ENCODE measurements around the gene CTNNAL1.

The CTNNAL1 gene

GRCh38 chr9:108919517-108919916 is 93.8 kb downstream of the CTNNAL1 start:
- TF ChIP-seq, protein P1, sequence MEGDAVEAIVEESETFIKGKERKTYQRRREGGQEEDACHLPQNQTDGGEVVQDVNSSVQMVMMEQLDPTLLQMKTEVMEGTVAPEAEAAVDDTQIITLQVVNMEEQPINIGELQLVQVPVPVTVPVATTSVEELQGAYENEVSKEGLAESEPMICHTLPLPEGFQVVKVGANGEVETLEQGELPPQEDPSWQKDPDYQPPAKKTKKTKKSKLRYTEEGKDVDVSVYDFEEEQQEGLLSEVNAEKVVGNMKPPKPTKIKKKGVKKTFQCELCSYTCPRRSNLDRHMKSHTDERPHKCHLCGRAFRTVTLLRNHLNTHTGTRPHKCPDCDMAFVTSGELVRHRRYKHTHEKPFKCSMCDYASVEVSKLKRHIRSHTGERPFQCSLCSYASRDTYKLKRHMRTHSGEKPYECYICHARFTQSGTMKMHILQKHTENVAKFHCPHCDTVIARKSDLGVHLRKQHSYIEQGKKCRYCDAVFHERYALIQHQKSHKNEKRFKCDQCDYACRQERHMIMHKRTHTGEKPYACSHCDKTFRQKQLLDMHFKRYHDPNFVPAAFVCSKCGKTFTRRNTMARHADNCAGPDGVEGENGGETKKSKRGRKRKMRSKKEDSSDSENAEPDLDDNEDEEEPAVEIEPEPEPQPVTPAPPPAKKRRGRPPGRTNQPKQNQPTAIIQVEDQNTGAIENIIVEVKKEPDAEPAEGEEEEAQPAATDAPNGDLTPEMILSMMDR (IDR thresholded peaks at IDR 0.05; ENCODE audit: control extremely low read depth, extremely low read depth, low read depth, missing control alignments), result no peak
- no peak for DNase-seq (ENCODE audit: extremely low spot score)
- POLR2A ChIA-PET, result no interaction called here
- CTCF ChIA-PET, result no interaction called here

DNA sequence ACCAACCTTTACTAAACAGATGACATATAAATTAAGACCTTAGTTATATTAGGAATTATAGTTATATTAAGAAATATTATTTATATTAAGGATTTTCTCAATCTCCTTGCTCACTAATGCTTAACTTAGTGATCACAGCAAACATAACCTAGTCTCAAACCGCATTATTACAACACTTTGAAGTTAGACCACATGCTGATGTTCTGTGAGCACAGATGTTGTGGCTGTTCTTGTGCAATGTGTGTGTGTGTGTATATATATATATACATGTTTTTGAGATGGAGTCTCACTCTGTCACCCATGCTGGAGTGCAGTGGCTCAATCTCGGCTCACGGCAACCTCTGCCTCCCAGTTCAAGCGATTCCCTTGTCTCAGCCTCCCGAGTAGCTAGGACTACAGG is 99.9 kb downstream of the CTNNAL1 start:
- CTCF ChIA-PET, result no interaction called here

GRCh38 chr9:108911820-108912219 is 101.5 kb downstream of the CTNNAL1 start:
- POLR2A ChIA-PET, result interaction anchor here (0.7 kb wide), 1 partner anchor 242 kb away, joined by 7 read pairs; no protein-coding TSS in a partner anchor
- no peak for DNase-seq (ENCODE audit: extremely low spot score)
- TF ChIP-seq, protein P1 (IDR thresholded peaks at IDR 0.05; ENCODE audit: control extremely low read depth, extremely low read depth, low read depth, missing control alignments), result no peak
- CTCF ChIA-PET, result interaction anchor here (0.7 kb wide), 1 partner anchor 15 kb away, joined by 3 read pairs; no protein-coding TSS in a partner anchor

More for the DNA sequence above, 99.9 kb downstream of the CTNNAL1 start:
- POLR2A ChIA-PET, result no interaction called here
- TF ChIP-seq, protein P1 (IDR thresholded peaks at IDR 0.05; ENCODE audit: control extremely low read depth, extremely low read depth, low read depth, missing control alignments), result no peak
- no peak for DNase-seq (ENCODE audit: extremely low spot score)

DNA sequence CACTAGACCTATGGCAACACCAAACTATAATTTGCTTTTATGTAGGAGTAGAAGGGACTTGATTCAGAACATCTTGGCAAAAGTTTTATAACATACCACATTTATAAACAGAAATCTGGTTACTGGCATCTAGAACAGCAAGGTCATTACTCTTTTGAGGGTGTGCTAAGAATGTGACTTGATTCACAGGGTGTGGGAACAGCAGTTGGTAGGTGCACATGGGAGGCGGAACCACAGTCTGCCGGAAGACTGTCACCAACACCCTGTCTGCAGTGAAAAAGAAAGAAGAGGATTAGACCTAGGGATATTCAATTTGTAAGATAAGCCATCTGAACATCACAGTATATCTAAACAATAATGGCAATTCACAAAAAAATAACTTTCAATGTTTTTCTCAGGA is 102.4 kb downstream of the CTNNAL1 start:
- TF ChIP-seq, protein P1 (IDR thresholded peaks at IDR 0.05; ENCODE audit: control extremely low read depth, extremely low read depth, low read depth, missing control alignments), result no peak
- POLR2A ChIA-PET, result no interaction called here
- CTCF ChIA-PET, result no interaction called here
- DNase-seq (ENCODE audit: extremely low spot score), result no peak

DNA sequence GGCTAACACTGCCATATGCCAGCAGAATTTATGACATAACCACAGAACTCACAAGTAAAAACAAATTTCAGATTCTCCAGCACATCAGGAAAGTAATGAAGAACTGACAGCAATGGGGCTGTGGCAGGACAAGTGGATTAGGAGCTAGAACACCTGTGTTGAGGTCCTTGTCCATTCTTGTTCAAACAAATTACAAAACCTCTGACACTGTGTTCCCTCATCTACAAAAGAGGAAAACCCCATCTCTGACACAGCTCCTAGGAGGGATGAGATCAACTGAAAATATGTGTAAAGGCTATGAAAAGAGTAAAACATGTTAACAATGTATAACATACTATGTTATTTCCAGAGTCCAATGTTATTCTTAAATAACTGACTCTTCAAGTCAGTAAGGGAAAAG is 102.9 kb downstream of the CTNNAL1 start:
- ChIA-PET CTCF (interaction anchor here (0.8 kb wide), 1 partner anchor 56 kb away, joined by 3 read pairs; no protein-coding TSS in a partner anchor), POLR2A (no interaction called here)
- TF ChIP-seq, protein P1 (IDR thresholded peaks at IDR 0.05; ENCODE audit: control extremely low read depth, extremely low read depth, low read depth, missing control alignments), result no peak
- DNase-seq (ENCODE audit: extremely low spot score), result no peak

DNA sequence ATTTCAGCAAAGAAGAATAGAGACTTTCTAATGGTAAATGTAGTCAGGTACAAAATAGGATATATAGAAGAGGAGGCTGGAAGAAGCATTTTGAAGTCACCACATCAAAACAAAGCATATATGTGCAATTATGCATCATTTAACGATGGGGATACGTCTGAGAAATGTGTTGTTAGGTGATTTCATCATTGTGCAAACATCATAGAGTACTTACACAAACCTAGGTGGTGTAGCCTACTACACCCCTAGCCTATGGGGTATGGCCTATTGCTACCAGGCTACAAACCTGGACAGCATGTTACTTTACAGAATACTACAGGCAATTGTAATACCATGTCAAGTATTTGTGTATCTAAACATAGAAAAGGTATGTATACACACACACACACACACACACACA is 107.8 kb downstream of the CTNNAL1 start:
- TF ChIP-seq, protein P1 (IDR thresholded peaks at IDR 0.05; ENCODE audit: control extremely low read depth, extremely low read depth, low read depth, missing control alignments), result no peak
- ChIA-PET POLR2A (no interaction called here), CTCF (no interaction called here)
- DNase-seq (ENCODE audit: extremely low spot score), result no peak

DNA sequence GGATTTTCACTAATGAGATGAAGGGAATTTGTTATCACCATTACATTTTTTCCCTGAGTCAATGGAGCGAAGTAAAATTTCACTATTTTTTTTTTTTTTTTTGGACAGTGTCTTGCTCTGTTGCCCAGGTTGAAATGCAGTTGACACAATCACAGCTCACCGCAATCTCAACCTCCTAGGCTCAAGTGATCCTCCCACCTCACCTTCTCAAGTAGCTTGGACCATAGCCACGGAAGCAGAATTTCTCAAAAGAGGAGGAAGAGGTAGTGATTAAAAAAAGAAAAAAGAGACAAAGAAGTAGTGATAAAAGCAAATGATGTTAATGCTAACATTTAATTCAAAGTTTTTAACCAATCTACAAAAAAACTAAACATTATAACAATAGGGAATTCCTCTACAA is 109.1 kb downstream of the CTNNAL1 start:
- POLR2A ChIA-PET, result no interaction called here
- CTCF ChIA-PET, result interaction anchor here (1.9 kb wide), 1 partner anchor 12 kb away, joined by 7 read pairs; no protein-coding TSS in a partner anchor
- DNase-seq (ENCODE audit: extremely low spot score), result no peak
- TF ChIP-seq, protein P1 (IDR thresholded peaks at IDR 0.05; ENCODE audit: control extremely low read depth, extremely low read depth, low read depth, missing control alignments), result no peak
